GM21360 (cell line): ENCODE measurements around the gene SCFD2.
"Not testable (repeated sequence)": the region's sequence is repeated elsewhere in the genome, so short reads cannot be mapped to it uniquely, and the experiment has no call there.

Experiments
- ATAC-seq: cut with Tn5 transposase; IDR thresholded peaks from one replicate; pipeline ENCODE4 v1.9.1; 2021; ENCODE audit warnings: mild to moderate bottlenecking, moderate library complexity; ENCODE audit not compliant: unreplicated experiment

SCFD2 gene

GRCh38 chr4:53194727-53195126, 171.1 kb downstream of the SCFD2 start:
- ATAC-seq = no peak

GRCh38 chr4:53193111-53193510, 172.8 kb downstream of the SCFD2 start:
- no peak for ATAC-seq

GRCh38 chr4:53192496-53192895, 173.4 kb downstream of the SCFD2 start:
- ATAC-seq = no peak

DNA sequence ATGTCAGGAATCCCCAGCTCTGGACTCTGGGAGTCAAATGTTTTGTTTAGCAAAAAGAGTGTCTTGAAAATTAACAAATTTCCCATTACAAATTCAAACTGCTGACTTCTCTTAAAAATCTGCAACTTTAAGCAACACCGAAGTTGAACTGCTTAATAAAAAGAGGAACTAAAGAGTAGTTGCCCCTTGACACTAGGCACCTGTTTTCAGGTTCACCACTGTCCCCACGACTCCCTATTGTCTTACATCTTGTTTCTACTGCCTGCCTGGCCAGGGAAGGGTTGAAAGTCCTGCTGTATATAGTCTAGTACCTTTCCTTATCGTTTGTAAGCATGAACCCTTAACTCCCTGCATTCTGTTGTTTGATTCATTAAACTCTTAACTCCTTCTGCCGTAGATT, 173.9 kb downstream of the SCFD2 start:
- no peak for ATAC-seq

- no peak for ATAC-seq
Observed at GRCh38 chr4:53189011-53189410, 176.8 kb downstream of the SCFD2 start.

DNA sequence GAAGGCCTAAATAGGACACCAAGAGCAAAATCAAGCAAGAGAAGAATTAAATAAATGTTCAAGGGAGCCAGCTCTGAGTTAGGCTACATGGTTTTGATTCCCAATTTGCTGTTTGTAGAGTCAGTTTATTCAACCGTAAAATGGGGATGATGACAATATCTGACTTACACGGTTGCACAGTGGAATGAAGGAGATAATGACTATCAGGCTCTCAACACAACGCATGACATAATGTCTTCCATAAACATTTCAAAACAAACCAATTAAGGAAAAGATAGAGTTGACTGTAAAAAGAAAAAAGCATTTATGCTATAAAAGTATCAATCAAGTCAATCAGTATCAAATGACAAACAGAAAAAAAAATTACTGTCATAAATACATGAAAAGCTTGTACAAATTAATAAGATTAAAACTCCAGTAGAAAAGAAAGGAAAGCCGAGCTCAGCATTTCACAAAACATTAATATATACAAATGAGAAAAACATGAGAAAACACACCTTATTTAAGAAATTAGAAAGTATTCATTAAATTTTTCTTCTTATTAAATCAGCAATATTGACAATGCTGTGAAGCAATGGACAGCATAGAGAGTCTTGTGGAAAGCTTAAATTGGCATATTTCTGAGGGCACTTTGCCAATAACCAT, 179.0 kb downstream of the SCFD2 start:
- no peak for ATAC-seq

DNA sequence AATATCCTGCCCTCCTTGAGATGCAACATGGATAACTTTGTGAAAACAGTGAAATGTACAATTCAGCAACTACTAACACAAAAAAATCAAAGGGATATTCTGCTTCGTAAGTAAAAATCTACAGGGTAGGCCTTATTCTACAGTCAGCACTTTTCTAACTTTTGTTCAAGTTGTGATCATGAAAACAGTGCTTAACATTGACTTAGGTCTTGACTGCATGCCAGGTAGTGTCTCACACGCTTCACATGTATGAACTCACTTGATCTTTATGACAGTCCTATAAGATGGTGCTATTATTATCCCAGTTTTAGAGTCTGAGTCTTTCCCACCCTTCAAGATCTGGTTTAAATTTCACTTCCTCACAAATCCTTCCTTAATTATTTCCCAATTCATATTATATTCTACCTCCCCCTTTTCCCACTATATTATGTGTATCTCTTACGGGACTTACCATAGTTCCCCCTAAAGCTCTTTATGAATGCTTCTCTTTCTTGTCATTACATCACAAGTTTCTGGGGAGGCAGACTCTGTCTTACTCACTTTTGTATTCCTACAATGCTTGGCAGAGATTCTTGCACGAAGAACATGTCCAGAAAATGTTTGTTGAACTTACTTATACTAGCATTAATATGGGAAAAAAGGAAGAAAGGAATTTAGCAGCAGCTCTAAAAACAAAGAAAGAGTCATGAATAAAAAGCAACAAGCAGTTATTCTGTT, 179.8 kb downstream of the SCFD2 start:
- ATAC-seq = no peak

DNA sequence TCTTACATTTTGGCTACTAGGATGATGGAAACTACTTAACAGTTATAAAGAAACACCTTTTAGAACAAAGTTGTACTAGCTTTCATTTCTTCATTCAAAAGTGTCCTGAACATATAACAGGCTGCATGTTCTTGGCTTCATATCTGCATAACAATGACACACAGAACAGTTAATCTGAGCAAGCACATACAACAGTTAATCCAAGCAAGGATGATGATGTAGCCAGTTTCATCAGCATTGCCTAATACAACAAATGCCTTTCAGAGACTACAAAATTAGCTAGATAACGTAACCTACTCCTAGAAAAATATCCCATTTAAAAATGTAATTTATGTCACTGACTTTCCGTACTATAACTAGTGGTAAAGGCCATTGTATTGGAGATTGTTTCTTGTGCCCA, 182.1 kb downstream of the SCFD2 start:
- no peak for ATAC-seq

- not testable (repeated sequence) for ATAC-seq
Observed at GRCh38 chr4:53177751-53178150, 188.1 kb downstream of the SCFD2 start.

DNA sequence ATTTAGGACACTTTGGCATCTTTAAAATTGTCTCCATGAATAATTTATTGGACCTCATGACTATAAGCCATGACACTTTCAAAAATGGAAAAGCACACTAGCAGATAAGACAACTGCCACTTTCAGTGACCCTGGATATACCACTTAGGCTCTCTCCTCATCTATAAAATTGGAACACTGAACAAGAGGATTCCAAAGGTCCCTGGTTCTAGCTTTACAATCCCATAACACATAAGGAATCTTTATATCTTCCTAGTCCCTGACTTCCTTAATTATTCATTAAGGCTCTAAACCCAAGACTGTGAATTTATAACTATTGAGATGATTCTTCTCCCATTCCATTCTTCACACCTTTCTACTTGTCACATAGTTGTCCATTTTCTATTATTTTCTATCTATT, 190.2 kb downstream of the SCFD2 start:
- ATAC-seq = no peak

DNA sequence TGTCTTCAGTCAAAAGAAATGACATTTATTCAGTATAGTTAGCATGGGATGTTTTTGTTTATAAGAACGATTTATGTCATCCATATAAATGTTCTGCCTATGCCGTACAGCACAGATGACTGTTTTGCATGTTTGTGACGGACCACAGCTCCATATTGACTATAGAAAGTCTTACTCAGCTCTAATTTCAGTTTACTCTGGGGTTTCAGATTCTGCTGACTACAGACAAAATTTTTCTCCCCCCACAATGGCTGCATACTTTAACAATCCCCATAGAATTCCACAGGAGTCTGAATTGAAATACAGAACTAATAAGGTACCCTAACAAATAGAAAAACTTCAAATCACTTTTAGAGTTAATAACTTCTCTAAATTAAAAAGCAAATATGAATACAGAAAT, 191.0 kb downstream of the SCFD2 start:
- no peak for ATAC-seq

DNA sequence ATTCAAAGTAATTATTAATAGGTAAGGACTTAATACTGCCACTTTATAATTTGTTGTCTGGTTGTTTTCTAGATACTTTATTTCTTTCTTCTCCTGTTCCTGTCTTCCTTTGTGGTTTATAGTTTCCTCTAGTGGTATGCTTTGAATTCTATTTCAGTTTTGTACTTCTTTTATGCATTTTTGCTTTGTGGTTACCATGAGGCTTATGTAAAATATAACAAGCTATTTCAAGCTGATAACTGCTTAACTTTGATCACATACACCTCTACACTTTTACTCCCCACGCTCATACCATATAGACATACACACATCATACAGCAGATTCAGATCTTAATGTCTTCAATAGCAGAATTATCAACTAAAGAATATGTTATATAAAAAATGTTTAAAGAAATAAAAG, 192.3 kb downstream of the SCFD2 start:
- no peak for ATAC-seq

DNA sequence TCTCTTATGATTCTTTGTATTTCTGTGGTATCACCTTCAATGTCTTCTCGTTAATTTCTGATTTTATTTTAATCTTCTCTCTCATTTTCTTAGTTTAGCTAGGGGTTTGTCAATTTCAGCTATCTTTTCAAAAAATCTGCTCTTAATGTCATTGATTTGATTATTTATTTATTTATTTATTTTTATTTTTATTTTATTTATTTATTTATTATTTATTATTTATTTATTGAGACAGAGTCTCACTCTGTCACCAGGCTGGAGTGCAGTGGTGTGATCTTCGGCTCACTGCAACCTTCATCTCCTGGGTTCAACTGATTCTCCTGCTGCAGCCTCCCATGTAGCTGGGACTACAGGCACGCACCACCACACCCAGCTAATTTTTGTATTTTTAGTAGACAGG, 194.1 kb downstream of the SCFD2 start:
- ATAC-seq = no peak

DNA sequence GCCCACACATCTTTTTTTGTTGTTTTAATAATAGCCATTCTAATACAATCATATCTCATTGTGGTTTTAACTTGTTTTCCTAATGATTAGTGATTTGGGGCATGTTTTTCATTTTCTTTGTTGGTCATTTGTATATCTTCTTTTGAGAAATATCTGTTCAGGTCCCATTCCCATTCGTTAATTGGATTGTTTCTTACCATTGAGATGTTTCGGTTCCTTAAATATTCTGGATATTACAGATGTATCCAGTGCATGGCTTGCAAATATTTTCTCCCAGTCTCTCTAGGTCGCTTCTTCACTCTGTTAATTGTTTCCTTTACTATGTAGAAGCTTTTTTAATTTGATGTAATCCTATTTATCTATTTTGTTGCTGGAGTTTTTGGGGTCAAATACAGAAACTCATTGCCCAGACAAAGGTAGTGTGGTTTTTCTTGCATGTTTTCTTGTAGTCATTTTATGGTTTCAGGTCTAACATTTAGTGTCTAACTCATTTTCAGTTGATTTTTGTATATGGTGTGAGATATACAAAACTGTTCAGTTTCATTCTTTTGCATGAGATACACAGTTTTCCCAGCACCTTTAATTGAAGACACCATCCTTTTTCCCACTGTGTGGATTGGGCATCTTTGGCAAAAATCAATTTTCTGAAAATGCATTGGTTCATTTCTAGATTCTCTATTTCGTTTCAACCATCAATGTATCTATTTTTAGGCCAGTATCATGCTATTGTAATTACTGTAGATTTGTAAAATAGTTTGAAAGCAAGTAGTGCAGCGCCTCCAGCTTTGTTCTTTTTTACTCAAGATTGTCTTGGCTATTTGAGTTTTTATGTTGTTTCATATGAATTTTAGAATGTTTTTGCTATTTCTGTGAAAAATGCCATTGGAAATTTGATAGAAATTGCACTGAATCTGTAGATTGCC, 195.9 kb downstream of the SCFD2 start:
- no peak for ATAC-seq

- no peak for ATAC-seq
Observed at GRCh38 chr4:53168228-53168627, 197.6 kb downstream of the SCFD2 start.

DNA sequence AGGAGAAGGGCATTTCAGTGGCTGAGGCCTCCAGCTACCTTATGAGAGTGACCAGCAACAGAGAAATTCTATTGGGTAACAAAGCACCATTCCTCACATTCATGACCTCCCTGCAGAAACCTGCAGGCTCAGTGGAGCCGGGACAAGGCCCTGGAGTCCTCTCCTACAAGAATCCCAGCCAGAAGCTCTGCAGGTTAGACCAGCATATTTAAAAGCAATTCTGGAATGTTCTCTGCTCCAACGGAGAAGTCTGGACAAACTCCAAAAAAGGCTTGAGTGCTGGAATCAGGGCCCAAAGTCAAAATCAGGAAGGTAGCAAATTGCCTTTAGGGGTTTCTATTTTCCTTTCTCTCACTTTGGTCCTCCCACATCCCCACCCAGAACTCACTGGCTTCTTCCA, 202.9 kb downstream of the SCFD2 start:
- no peak for ATAC-seq

GRCh38 chr4:53161787-53162433, 204.0 kb downstream of the SCFD2 start:
- no peak for ATAC-seq

- no peak for ATAC-seq
Observed at GRCh38 chr4:53161051-53161786, 204.6 kb downstream of the SCFD2 start.

- no peak for ATAC-seq
Observed at GRCh38 chr4:53156896-53157295, 209.0 kb downstream of the SCFD2 start.

DNA sequence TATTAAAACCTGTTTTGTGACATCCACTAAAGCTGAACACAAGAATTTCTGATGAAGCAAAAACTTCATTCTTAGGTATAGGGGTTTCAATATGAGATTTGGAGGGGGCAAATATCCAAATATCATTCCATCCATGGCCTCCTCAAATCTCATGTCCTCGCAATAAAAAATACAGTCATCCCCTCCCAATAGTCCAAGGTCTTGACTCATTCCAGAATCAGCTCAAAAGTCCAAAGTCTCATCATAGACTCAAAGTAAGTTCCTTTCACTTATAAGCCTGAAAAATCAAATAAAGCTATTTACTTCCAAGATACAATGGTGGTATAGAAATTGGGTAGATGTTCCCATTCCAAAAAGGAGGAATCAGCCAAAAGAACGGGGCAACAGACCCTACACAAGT, 213.4 kb downstream of the SCFD2 start:
- no peak for ATAC-seq

GRCh38 chr4:53151489-53151788, 214.4 kb downstream of the SCFD2 start:
- no peak for ATAC-seq
